Heart left ventricle (tissue), 13 donors: ENCODE results near the gene PDE6C.

Experiments
- CTCF ChIP-seq, 12 donors: fragments of 200-600 bp; sonication (generic) in 4 of 12; IDR thresholded peaks; one replicate each; pipeline versions ENCODE4 v1.5.0 to v1.8.0; 2018 to 2022; ENCODE audit warnings: antibody characterized with exemption in 12 of 12, mild to moderate bottlenecking in 5 of 12
- POLR2A ChIP-seq, 2 donors: fragments of 450-650 bp; IDR thresholded peaks; one replicate each; pipeline ENCODE4 v1.6.1; 2017; ENCODE audit warnings: antibody characterized with exemption in 2 of 2, mild to moderate bottlenecking in 2 of 2, moderate library complexity in 2 of 2
- donor health status: ischemic (EF 13 %, LVEDD 7.1; RV severe dilation, severe dysfunction).
- donor health status: DM: no; HTN: yes; CAD: no.
- donor health status: DM: no; HTN: no; CAD: no.
- donor health status: ischemic (EF 25% LVEDD 6.9; RV normal size, moderate dysfunction).
- donor health status: ischemic (EF 25% LVEDD 5.7; RV mildly dilated, moderate dysfunction).
- donor health status: ischemic (EF 35%, LVEDD 5.7; RV mildly dilated, moderate dysfunction).
- donor health status: nonischemic (EF 11% LVEDD 7.7; RV severe dilation, severe dysfunction).
- donor health status: DM: yes; HTN: yes; CAD: no.
- donor health status: PGD.
- donor health status: ischemic (EF 29% LVEDD 5.4; RV normal size, mild dysfunction).
- donor health status: nonischemic (EF 23%, LVEDD 6.1; RV moderate dilation, normal function).

GRCh38 chr10:93672022-93672678, 59.8 kb downstream of the PDE6C start:
- TF ChIP-seq CTCF (IDR thresholded peaks at IDR 0.05): no peak
- no peak for TF ChIP-seq POLR2A (IDR thresholded peaks at IDR 0.05)
